ENCODE results near the gene SHC4.

The SHC4 gene

DNA sequence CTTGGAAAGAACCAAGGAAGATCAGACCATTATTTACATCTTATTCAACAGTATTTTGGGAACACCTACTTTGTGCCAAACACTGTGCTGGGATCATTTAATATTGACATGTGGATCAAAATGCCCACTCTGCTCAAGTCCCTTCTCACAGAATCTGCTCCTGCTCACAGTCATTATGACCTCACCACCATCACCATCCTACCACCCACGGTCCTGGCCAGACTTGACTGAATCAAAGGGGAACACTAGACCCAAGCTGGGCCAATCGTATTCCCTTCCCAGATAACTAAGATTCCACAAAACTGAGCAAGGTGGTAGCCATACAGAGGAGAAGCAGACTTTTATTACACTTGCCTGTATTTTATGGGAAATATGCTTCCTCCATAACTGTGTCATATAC is 149.4 kb downstream of the SHC4 start:
- in situ Hi-C loops (cut with HindIII; ENCODE audit: low pct_ligation_motif_present, low sequenced_read_pairs): no loop called here
- Histone ChIP-seq H3K27ac (no peak overlapping the region), H3K36me3 (replicated peaks) (no peaks in the 10 kb centered on the region), H3K4me3 (ENCODE audit: low read depth, low read length) (no peak overlapping the region), H3K27me3 (replicated peaks) (no peaks in the 10 kb centered on the region)
- DNase-seq: no peak
- TF ChIP-seq, protein P1, sequence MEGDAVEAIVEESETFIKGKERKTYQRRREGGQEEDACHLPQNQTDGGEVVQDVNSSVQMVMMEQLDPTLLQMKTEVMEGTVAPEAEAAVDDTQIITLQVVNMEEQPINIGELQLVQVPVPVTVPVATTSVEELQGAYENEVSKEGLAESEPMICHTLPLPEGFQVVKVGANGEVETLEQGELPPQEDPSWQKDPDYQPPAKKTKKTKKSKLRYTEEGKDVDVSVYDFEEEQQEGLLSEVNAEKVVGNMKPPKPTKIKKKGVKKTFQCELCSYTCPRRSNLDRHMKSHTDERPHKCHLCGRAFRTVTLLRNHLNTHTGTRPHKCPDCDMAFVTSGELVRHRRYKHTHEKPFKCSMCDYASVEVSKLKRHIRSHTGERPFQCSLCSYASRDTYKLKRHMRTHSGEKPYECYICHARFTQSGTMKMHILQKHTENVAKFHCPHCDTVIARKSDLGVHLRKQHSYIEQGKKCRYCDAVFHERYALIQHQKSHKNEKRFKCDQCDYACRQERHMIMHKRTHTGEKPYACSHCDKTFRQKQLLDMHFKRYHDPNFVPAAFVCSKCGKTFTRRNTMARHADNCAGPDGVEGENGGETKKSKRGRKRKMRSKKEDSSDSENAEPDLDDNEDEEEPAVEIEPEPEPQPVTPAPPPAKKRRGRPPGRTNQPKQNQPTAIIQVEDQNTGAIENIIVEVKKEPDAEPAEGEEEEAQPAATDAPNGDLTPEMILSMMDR (IDR thresholded peaks at IDR 0.05; ENCODE audit: low read depth, low read length, missing control alignments): no peak

DNA sequence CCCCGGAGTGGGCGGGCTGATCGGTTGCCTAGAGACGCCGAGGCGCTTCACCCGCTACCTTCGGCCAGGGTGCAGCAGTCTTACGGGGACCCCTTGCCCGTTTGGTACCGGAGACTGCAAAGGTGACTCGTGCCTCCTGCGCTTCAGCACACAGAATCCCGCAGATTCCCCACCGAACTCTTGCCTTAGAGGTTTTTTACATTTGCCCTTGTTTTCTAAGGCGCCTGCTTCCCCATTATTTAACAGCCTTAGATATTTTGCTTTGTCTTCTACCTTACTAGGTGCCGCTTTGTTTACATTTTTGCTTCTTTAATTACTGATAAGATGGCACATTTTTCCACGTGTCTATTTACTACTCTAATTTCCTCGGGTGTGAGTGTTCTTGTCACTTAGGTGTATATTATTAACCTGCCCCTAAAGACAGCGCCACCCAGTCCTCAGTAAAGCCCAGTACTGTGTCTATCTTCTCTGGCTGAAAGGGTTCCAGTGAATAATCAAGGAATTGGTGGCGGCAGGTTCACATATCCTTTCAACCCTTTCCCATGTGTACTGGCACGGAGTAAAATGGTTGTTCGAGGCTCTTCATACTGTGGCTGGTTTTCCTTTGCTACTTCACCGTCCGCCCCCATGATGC is 152.3 kb downstream of the SHC4 start:
- H3K27me3 ChIP-seq (replicated peaks): no peaks in the 10 kb centered on the region
- H3K36me3 ChIP-seq (replicated peaks): no peaks in the 10 kb centered on the region
- no peak for DNase-seq
- H3K27ac ChIP-seq: no peak overlapping the region
- TF ChIP-seq, protein P1 (IDR thresholded peaks at IDR 0.05; ENCODE audit: low read depth, low read length, missing control alignments): peak; percentile 35
- H3K4me3 ChIP-seq (ENCODE audit: low read depth, low read length): peak overlapping the region; percentile 96
- in situ Hi-C loops (cut with HindIII; ENCODE audit: low pct_ligation_motif_present, low sequenced_read_pairs): no loop called here

DNA sequence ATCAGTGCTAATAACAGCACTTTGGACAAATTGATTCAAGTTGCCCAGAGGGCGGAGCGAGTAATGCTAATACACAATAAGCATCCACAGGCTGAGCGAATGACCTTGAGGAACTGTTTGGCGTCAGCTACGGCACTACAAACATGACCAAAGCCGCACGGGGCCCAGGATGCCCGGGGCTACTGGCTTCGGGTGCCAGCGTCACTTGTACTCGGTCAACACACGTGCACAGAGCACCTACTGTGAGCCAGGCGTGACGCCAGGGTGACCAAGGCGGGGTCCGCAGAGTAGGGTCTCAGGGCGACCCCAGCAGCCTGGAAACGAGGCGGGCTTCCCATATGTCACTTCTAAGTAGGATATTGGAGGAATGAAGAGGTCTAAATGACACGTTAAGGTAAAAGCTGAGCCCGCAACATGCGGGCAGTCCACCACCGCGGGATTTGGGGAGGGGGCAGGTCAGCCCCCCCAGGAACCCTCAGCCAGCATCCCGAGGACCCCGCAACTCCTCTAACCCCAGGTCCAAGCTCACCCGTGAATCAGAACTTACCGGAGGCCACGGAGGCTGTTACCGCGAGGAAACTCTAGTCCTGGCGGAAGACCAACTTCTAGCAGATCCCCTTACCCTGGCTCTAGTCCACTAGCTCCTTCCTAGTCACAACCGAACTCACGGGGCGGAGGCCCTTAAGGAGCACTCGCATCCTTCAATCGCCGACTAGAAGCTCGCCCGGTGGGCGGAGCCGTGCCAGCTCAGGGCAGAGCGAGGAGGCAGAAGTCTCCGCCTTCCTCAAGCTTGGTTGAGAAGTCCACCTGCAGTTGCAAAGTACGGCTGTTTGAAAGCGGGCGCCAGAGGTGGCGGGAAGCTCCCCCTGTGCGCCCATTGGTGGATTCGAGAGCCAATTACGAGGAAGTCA is 153.1 kb downstream of the SHC4 start, which contains the start of gene CEP152:
TSS of gene CEP152 (minus strand) at position 656 of the 911 bp plus-strand sequence. CDS start 5,420 bp downstream, outside the sequence.
- DNase-seq: peak; percentile 100
- H3K36me3 ChIP-seq (replicated peaks): no peaks in the 10 kb centered on the region
- in situ Hi-C loops (cut with HindIII; ENCODE audit: low pct_ligation_motif_present, low sequenced_read_pairs): no loop called here
- peak within 1 kb of the TSS; percentile 96 for H3K4me3 ChIP-seq (ENCODE audit: low read depth, low read length)
- H3K27me3 ChIP-seq (replicated peaks): no peaks in the 10 kb centered on the region
- peak within 1 kb of the TSS; percentile 24 for H3K27ac ChIP-seq
- TF ChIP-seq, protein P1 (IDR thresholded peaks at IDR 0.05; ENCODE audit: low read depth, low read length, missing control alignments): no peak

DNA sequence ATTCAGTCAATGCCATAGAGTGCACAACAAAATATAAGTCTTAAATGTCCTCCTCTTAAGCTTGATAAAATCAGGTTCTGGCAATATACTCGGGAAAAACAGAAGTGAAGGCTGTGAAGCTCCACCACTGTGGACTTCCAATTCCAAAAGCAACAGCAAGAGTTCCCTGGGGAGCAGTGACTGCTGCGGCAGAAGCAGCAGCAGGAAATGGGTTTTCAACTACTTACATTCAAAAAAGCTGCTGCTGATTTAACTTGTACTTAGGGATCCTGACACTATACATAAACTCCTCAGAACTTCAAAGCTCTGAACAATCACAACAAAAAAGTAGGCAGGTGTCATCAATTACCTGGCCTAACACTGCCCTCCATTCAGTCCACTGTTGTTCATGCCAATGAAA is 157.6 kb downstream of the SHC4 start:
- H3K27me3 ChIP-seq (replicated peaks): no peaks in the 10 kb centered on the region
- TF ChIP-seq, protein P1 (IDR thresholded peaks at IDR 0.05; ENCODE audit: low read depth, low read length, missing control alignments): no peak

DNA sequence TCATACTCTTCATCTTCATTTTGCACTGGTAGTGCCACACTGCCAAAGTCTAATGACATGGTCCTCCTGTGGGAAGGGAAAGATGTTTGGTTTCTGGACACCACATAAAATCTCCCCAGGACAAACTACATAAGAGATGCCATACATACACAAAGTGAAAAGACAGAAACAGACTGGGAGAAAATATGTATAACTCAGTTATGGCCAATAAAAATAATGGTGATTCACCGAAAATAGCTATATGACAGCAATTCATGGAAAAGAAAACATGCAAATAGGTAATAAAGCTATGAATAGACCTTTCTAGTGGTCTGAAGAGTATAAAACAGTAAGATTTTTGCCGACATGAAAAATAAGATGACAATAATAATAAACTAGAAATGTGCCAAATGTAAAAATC is 158.1 kb downstream of the SHC4 start:
- Histone ChIP-seq H3K27ac (no peak overlapping the region), H3K27me3 (replicated peaks) (no peaks in the 10 kb centered on the region), H3K4me3 (ENCODE audit: low read depth, low read length) (no peak overlapping the region), H3K36me3 (replicated peaks) (no peaks in the 10 kb centered on the region)
- in situ Hi-C loops (cut with HindIII; ENCODE audit: low pct_ligation_motif_present, low sequenced_read_pairs): no loop called here
- TF ChIP-seq, protein P1 (IDR thresholded peaks at IDR 0.05; ENCODE audit: low read depth, low read length, missing control alignments): no peak
- no peak for DNase-seq

More for the DNA sequence above, 157.6 kb downstream of the SHC4 start:
- Histone ChIP-seq H3K36me3 (replicated peaks) (no peaks in the 10 kb centered on the region), H3K4me3 (ENCODE audit: low read depth, low read length) (no peak overlapping the region), H3K27ac (no peak overlapping the region)
- in situ Hi-C loops (cut with HindIII; ENCODE audit: low pct_ligation_motif_present, low sequenced_read_pairs): no loop called here
- peak; percentile 47 for DNase-seq
